ENCODE results near the gene MED9. TPM values are rescaled to one million over a fixed set of nuclear protein-coding genes. Genes with fewer than 3 reads are reported as not detected.

The MED9 gene
- total and polyA plus RNA-seq, 2 of the 8 experiments (the other 6 are each of a cell fraction or from before 2014, with no cell fraction given), result 15.8 to 19.7 TPM

DNA sequence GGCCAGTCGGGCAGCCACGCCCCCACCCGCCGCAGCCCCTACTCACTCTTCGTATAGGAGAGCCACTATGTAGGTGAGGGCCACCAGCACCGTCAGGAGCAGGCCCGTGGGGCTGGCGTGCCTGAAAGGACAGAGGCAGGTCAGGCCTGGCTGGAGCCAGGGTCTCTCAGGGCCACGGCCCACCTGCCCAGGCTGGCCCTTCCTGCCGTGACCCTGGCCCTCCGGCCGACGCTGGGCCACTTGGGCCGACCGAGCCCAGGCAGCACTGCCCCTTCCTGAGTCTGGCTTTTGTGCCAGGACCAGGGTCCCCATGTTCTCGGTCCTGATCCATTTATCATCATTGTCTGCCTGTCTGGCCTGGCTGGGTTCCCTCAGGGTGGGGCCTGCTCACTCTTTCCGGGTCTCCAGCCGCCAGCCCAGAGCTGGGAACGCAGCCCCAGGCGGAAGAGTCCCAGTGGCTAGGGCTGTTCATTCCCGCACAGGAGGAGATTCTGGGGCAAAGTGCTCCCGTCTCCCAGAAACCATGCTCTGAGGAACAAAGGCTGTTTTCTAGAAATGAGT lies 29.5 kb downstream of the MED9 start (continued):
- TF ChIP-seq HDAC2 (IDR thresholded peaks at IDR 0.05; ENCODE audit: borderline replicate concordance in 1 of 2, low read depth in 2 of 2, low read length in 2 of 2), result no peak
- TF ChIP-seq BCL11A (IDR thresholded peaks at IDR 0.05; ENCODE audit: low read depth in 2 of 2, low read length in 2 of 2), result no peak
- no peak for TF ChIP-seq ASH2L (IDR thresholded peaks at IDR 0.05; ENCODE audit: low read length)
